ENCODE measurements around the gene CD82. TPM values are rescaled to one million over a fixed set of nuclear protein-coding genes. Genes with fewer than 3 reads are reported as not detected.

The CD82 gene
- total RNA-seq, 2 donors from 2014 or later = 15.4 to 23.4 TPM

DNA sequence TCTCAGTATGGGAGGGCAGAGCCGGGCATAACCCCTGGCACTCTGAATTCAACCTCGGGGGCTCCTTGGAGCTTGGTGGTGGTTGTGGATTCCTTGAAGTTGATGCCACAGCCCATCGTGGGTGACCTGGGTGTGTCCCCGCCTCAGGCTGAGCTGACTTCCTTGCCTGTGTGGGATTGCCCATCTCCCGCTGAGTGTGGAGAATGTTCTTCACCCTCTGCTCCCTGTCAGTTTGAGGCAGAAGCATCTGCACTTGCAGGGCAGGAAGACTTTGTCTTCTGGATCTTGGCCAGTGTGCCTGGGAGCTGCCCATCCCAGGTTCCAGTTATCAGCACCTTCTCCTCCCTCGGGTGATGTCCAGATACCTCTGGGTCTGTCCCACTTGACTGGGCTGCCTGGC lies 25.3 kb downstream of the CD82 start:
- H3K36me3 ChIP-seq = no peaks in the 10 kb centered on the region
- H3K27me3 ChIP-seq (replicated peaks; ENCODE audit: insufficient read depth) = no peaks in the 10 kb centered on the region
- peak overlapping the region in 1 of 2 donors; percentile 91 for H3K27ac ChIP-seq
- DNase-seq (ENCODE audit: low spot score) = no peak
- H3K9me3 ChIP-seq = no peaks in the 10 kb centered on the region
- no peak overlapping the region for H3K4me3 ChIP-seq
- TF ChIP-seq, protein P1, sequence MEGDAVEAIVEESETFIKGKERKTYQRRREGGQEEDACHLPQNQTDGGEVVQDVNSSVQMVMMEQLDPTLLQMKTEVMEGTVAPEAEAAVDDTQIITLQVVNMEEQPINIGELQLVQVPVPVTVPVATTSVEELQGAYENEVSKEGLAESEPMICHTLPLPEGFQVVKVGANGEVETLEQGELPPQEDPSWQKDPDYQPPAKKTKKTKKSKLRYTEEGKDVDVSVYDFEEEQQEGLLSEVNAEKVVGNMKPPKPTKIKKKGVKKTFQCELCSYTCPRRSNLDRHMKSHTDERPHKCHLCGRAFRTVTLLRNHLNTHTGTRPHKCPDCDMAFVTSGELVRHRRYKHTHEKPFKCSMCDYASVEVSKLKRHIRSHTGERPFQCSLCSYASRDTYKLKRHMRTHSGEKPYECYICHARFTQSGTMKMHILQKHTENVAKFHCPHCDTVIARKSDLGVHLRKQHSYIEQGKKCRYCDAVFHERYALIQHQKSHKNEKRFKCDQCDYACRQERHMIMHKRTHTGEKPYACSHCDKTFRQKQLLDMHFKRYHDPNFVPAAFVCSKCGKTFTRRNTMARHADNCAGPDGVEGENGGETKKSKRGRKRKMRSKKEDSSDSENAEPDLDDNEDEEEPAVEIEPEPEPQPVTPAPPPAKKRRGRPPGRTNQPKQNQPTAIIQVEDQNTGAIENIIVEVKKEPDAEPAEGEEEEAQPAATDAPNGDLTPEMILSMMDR (IDR thresholded peaks at IDR 0.05) = no peak
- H3K4me1 ChIP-seq (ENCODE audit: control insufficient read depth in 1 of 2, low read depth in 2 of 2) = peaks cover 26 to 42% of the 10 kb centered on the region in 2 donors
- no peak for ATAC-seq (ENCODE audit: insufficient number of reproducible peaks, low FRiP score, low read depth)

DNA sequence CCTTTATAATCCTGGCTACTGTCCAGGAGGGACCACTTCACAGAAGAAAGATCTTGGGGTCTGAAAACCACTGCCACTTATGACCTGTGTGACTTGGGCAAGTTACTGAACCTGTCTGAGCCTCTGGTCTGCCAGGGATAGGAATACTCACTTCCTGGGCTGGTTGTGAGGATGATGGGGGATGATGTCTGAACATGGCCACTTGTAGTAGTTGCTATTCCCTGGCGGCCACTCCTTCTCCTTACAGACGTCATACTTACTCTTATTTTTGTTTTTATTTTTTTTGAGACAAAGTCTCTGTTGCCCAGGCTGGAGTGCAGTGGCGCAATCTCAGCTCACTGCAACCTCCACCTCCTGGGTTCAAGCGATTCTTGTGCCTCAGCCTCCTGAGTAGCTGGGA lies 26.1 kb downstream of the CD82 start:
- DNase-seq (ENCODE audit: low spot score) = no peak
- Histone ChIP-seq H3K4me1 (ENCODE audit: control insufficient read depth in 1 of 2, low read depth in 2 of 2) (peaks cover 33 to 47% of the 10 kb centered on the region in 2 donors), H3K36me3 (no peaks in the 10 kb centered on the region), H3K27ac (peak overlapping the region; percentile 78 to 91), H3K9me3 (no peaks in the 10 kb centered on the region), H3K27me3 (replicated peaks; ENCODE audit: insufficient read depth) (no peaks in the 10 kb centered on the region), H3K4me3 (no peak overlapping the region)
- TF ChIP-seq, protein P1 (IDR thresholded peaks at IDR 0.05) = no peak
- no peak for ATAC-seq (ENCODE audit: insufficient number of reproducible peaks, low FRiP score, low read depth)

DNA sequence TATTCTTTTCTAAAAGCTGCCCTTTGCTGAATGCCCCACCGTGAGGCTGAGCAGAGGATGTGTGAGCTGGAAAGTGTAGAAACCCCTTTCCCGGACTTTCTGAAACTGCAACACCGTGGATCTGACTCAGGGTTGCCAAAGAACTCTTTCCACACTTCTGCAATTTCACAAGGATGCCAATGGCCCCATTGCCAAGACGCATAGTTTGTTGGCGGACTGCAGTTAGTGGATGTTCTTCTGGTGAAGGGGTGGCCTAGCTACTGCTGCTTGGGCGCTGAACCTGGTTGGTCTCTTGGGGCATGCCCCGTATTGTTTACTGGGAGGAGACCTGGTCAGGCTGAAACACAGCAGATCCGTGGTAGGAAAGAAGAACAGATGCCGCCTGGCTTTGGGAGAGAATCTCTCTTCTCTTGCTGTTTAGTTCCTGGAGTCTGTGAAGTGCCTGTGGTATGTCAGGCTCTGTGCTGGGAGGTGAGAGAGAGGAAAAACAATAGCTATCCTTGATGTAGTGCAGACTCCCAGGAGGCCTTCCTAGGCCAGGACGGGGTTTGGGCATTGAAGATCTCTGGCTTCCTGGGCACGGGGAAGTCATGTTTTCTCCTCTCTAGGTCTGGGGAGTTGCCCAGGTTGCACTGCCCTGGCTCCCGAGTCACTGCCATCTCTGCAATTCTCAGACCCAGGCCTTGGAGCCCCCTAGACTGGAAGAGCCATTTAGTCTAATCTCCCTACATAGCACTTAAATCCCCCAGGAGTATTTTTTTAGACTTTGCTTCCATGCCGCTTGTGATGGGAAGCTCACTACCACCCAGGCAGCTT lies 26.9 kb downstream of the CD82 start:
- H3K9me3 ChIP-seq = no peaks in the 10 kb centered on the region
- peak overlapping the region; percentile 2 for H3K4me3 ChIP-seq
- H3K27ac ChIP-seq = peak overlapping the region; percentile 78 to 91
- DNase-seq (ENCODE audit: low spot score) (peak; percentile 59), ATAC-seq (ENCODE audit: insufficient number of reproducible peaks, low FRiP score, low read depth) (peak; percentile 85)
- H3K4me1 ChIP-seq (ENCODE audit: control insufficient read depth in 1 of 2, low read depth in 2 of 2) = peaks cover 41 to 55% of the 10 kb centered on the region in 2 donors
- H3K27me3 ChIP-seq (replicated peaks; ENCODE audit: insufficient read depth) = no peaks in the 10 kb centered on the region
- H3K36me3 ChIP-seq = no peaks in the 10 kb centered on the region
- TF ChIP-seq, protein P1 (IDR thresholded peaks at IDR 0.05) = peak; percentile 16

DNA sequence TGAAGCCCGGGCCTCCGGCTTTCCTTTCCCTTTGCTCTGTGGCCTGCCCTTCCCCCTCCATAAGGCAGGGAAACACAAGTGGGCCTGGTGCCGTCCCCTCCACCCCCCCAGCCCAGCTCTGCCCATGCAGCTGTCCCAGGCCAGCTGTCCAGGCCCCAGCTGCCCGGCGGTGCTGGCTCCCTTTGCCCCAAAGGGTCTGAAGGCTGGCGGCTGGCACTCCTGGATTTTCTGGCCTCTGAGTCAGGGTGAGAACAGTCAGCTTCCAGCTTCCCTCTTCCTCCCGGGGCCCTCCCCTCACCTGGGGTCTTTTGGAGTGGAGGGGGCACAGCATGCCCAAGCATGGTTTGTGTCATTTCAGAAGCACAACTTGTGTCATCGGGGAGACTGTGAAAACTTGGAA lies 27.8 kb downstream of the CD82 start:
- Histone ChIP-seq H3K27me3 (replicated peaks; ENCODE audit: insufficient read depth) (no peaks in the 10 kb centered on the region), H3K9me3 (no peaks in the 10 kb centered on the region), H3K4me3 (no peak overlapping the region), H3K4me1 (ENCODE audit: control insufficient read depth in 1 of 2, low read depth in 2 of 2) (peaks cover 42 to 63% of the 10 kb centered on the region in 2 donors), H3K27ac (peak overlapping the region; percentile 78 to 91), H3K36me3 (no peaks in the 10 kb centered on the region)
- DNase-seq (ENCODE audit: low spot score) (no peak), ATAC-seq (ENCODE audit: insufficient number of reproducible peaks, low FRiP score, low read depth) (peak; percentile 5)
- TF ChIP-seq, protein P1 (IDR thresholded peaks at IDR 0.05) = no peak

DNA sequence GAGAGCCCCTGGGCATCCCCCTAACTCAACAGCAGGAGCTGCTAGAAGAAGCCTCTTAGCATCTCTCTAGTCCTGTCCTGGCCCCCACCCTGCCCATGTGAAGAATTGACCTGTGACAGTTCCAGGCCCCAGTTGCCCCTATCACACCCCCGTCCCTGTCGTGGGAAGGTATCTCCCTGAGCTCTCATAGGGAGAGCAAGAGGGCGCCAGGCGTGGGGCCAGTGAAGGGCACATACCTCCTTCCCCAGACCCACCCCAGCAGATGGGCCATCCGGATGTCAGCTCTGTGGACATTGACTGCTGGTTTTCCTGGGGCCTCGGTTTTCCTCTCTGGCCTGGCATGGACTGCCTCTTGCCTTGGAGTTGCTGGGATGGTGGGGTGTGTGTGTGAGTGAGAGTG lies 29.5 kb downstream of the CD82 start:
- TF ChIP-seq, protein P1 (IDR thresholded peaks at IDR 0.05) = no peak
- ATAC-seq (ENCODE audit: insufficient number of reproducible peaks, low FRiP score, low read depth) = no peak
- Histone ChIP-seq H3K27ac (peak overlapping the region in 1 of 2 donors; percentile 49), H3K9me3 (no peaks in the 10 kb centered on the region), H3K27me3 (replicated peaks; ENCODE audit: insufficient read depth) (no peaks in the 10 kb centered on the region), H3K36me3 (no peaks in the 10 kb centered on the region), H3K4me3 (no peak overlapping the region), H3K4me1 (ENCODE audit: control insufficient read depth in 1 of 2, low read depth in 2 of 2) (peaks cover 42 to 70% of the 10 kb centered on the region in 2 donors)
- DNase-seq (ENCODE audit: low spot score) = no peak

Data from thoracic aorta (tissue), 2 donors.